ENCODE data around the gene SRP19.

SRP19 gene

DNA sequence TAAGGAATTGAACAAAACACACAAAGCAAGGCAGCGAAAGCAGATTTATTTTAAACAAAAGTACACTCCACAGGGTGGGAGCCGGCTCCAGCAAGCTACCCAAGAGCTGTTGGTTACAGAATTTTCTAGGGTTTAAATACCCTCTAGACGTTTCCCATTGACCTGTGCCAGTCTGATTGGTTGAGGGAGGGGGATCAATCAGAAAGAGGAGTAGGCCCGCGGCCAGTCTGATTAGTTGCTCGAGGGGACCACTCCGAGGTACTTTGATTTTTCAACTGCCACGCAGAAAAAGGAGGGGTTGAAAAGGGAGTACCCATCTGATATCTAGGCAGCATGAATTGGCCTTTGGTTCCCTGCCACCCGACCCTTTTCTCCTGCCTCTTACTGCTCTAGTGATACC, 998 bp downstream of the SRP19 start:
- TF ChIP-seq, protein P1, sequence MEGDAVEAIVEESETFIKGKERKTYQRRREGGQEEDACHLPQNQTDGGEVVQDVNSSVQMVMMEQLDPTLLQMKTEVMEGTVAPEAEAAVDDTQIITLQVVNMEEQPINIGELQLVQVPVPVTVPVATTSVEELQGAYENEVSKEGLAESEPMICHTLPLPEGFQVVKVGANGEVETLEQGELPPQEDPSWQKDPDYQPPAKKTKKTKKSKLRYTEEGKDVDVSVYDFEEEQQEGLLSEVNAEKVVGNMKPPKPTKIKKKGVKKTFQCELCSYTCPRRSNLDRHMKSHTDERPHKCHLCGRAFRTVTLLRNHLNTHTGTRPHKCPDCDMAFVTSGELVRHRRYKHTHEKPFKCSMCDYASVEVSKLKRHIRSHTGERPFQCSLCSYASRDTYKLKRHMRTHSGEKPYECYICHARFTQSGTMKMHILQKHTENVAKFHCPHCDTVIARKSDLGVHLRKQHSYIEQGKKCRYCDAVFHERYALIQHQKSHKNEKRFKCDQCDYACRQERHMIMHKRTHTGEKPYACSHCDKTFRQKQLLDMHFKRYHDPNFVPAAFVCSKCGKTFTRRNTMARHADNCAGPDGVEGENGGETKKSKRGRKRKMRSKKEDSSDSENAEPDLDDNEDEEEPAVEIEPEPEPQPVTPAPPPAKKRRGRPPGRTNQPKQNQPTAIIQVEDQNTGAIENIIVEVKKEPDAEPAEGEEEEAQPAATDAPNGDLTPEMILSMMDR (IDR thresholded peaks at IDR 0.05; ENCODE audit: insufficient read depth, low read length, missing control alignments): no peak
- DNase-seq (ENCODE audit: low read depth, low spot score): no peak
- peak overlapping the region; percentile 98 for H3K4me3 ChIP-seq (ENCODE audit: low read depth, low read length)
- POLR2A ChIA-PET: no interaction called here
- CTCF ChIA-PET: interaction anchor here (1.2 kb wide), 1 partner anchor 61 kb away, joined by 3 read pairs; no protein-coding TSS in a partner anchor

- no peak overlapping the region for H3K4me3 ChIP-seq (ENCODE audit: low read depth, low read length)
- TF ChIP-seq, protein P1 (IDR thresholded peaks at IDR 0.05; ENCODE audit: insufficient read depth, low read length, missing control alignments): no peak
- ChIA-PET POLR2A (no interaction called here), CTCF (interaction anchor here (1.3 kb wide), 1 partner anchor 16 kb away, joined by 4 read pairs; no protein-coding TSS in a partner anchor)
- no peak for DNase-seq (ENCODE audit: low read depth, low spot score)
Observed at GRCh38 chr5:112863549-112863948, 2.5 kb downstream of the SRP19 start.

DNA sequence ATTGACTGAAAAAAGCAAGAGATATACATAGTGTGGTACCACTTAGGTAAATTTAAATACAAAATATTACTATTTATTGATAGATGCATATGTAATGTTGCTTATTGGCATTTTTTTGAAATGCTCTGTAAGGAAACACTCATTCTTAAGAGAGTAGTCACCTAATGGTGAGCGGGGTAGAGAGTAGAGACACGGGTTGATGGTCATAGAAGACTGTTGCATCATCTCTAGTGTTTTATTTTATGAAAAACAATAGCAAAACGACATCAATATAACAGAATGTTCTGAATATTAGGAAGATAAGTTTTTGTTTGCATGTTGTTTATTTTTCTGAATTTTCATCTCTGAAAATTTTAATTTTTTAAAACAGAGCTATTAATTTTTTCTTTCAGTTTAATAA, 4.0 kb downstream of the SRP19 start:
- no peak for DNase-seq (ENCODE audit: low read depth, low spot score)
- ChIA-PET CTCF (no interaction called here), POLR2A (no interaction called here)
- TF ChIP-seq, protein P1 (IDR thresholded peaks at IDR 0.05; ENCODE audit: insufficient read depth, low read length, missing control alignments): no peak
- no peak overlapping the region for H3K4me3 ChIP-seq (ENCODE audit: low read depth, low read length)

DNA sequence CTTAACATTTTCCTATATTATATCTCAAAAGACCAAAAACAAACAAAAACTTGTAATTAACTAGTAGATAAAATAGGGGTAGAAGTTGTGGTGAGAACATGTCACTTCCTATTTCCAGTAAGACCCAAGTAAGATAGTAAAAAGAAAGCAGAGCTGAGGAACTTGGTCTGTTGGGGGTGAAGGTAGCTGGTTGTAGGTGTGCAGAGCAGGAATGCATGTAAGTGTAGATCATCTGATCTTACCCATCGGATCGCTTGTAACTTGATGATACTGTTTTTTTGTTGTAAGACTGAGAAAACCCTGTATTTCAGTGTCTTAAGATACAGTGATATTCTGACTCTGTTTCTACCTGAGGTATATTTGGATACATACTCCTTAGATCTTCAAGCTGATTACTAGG, 5.7 kb downstream of the SRP19 start:
- CTCF ChIA-PET: no interaction called here
- H3K4me3 ChIP-seq (ENCODE audit: low read depth, low read length): no peak overlapping the region
- no peak for DNase-seq (ENCODE audit: low read depth, low spot score)
- TF ChIP-seq, protein P1 (IDR thresholded peaks at IDR 0.05; ENCODE audit: insufficient read depth, low read length, missing control alignments): no peak
- POLR2A ChIA-PET: no interaction called here

DNA sequence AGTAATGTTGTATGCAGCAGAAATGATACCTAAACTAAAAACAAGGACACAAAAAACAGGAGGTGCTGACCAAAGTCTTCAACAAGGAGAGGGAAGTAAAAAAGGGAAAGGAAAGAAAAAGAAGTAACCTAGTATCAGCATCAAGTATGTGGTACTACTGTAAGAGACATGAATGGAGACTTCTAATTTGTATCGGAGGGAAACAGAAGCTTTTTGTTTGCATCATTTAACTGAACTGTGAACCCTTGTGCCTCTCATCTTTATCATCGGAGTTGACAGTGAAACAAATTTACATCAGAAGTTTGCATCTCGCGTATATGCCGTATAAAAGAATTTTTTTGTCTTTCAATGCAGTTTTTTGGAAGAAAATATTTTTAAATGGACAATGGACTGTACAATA, 6.3 kb downstream of the SRP19 start:
- H3K4me3 ChIP-seq (ENCODE audit: low read depth, low read length): no peak overlapping the region
- DNase-seq (ENCODE audit: low read depth, low spot score): no peak
- ChIA-PET CTCF (interaction anchor here (1.2 kb wide), 1 partner anchor 13 kb away, joined by 4 read pairs; no protein-coding TSS in a partner anchor), POLR2A (no interaction called here)
- TF ChIP-seq, protein P1 (IDR thresholded peaks at IDR 0.05; ENCODE audit: insufficient read depth, low read length, missing control alignments): no peak

DNA sequence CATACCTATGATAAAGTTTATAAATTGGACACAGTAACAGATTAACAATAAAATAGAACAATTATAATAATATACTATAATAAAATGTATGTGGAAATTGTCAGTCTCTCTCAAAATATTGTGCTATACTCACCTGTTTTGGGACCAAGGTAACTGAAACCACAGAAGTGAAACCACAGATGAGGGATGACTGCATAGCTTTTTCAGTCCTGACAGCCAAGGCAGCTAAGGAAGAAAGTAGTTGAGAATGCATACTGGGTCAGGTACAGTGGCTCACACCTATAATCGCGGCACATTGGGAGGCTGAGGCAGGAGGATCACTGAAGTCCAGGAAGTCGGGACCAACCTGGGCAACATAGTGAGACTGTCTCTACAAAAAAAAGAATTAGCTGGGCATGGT, 8.9 kb downstream of the SRP19 start:
- DNase-seq (ENCODE audit: low read depth, low spot score): no peak
- POLR2A ChIA-PET: no interaction called here
- no peak overlapping the region for H3K4me3 ChIP-seq (ENCODE audit: low read depth, low read length)
- CTCF ChIA-PET: no interaction called here
- TF ChIP-seq, protein P1 (IDR thresholded peaks at IDR 0.05; ENCODE audit: insufficient read depth, low read length, missing control alignments): no peak
